Amniotic stem cell (primary cell): ENCODE data around the gene TFDP1.

Source experiments
- DNase-seq: peaks from one replicate; lab custom pipeline; 2025; lab: John Stamatoyannopoulos, UW

Gene TFDP1

GRCh38 chr13:113634279-113635047 is 49.9 kb downstream of the TFDP1 start:
- no peak for DNase-seq

- DNase-seq, result no peak
Observed at GRCh38 chr13:113635048-113635420, 50.5 kb downstream of the TFDP1 start.

GRCh38 chr13:113635709-113636108 is 51.2 kb downstream of the TFDP1 start:
- DNase-seq, result no peak

- DNase-seq, result no peak
Observed at GRCh38 chr13:113636266-113636963, 51.9 kb downstream of the TFDP1 start.

- DNase-seq, result no peak
Observed at GRCh38 chr13:113637262-113638160, 53.0 kb downstream of the TFDP1 start.

- no peak for DNase-seq
Observed at GRCh38 chr13:113638173-113638746, 53.7 kb downstream of the TFDP1 start.

- no peak for DNase-seq
Observed at GRCh38 chr13:113638806-113639205, 54.3 kb downstream of the TFDP1 start.

- no peak for DNase-seq
Observed at GRCh38 chr13:113639616-113640262, 55.2 kb downstream of the TFDP1 start.

- DNase-seq, result no peak
Observed at GRCh38 chr13:113641426-113641825, 56.9 kb downstream of the TFDP1 start.

- DNase-seq, result no peak
Observed at GRCh38 chr13:113642563-113642962, 58.0 kb downstream of the TFDP1 start.

GRCh38 chr13:113643593-113643992 is 59.0 kb downstream of the TFDP1 start:
- no peak for DNase-seq

GRCh38 chr13:113644800-113645199 is 60.2 kb downstream of the TFDP1 start:
- DNase-seq, result no peak

- no peak for DNase-seq
Observed at GRCh38 chr13:113645329-113645728, 60.8 kb downstream of the TFDP1 start.

- DNase-seq, result no peak
Observed at GRCh38 chr13:113646376-113646775, 61.8 kb downstream of the TFDP1 start.

GRCh38 chr13:113646921-113647340 is 62.4 kb downstream of the TFDP1 start:
- no peak for DNase-seq

- no peak for DNase-seq
Observed at GRCh38 chr13:113647351-113648215, 63.0 kb downstream of the TFDP1 start.

- no peak for DNase-seq
Observed at GRCh38 chr13:113648216-113648610, 63.7 kb downstream of the TFDP1 start.

- no peak for DNase-seq
Observed at GRCh38 chr13:113649212-113649611, 64.7 kb downstream of the TFDP1 start.

- no peak for DNase-seq
Observed at GRCh38 chr13:113650275-113650674, 65.7 kb downstream of the TFDP1 start.

GRCh38 chr13:113650731-113651148 is 66.2 kb downstream of the TFDP1 start:
- no peak for DNase-seq
